Stimulated activated CD8-positive, alpha-beta memory T cell treated with anti-CD3 and anti-CD28 coated beads, Interleukin-2, amount 100 ng/mL, for 48 hours (primary cell): Measurements from ENCODE around the gene GID8.

Experiments used
- DNase-seq, 2 donors: peaks; one replicate each; pipeline ENCODE4 v3.0.0-alpha.2; 2020; ENCODE audit warnings: low read depth in 2 of 2

The GID8 gene

DNA sequence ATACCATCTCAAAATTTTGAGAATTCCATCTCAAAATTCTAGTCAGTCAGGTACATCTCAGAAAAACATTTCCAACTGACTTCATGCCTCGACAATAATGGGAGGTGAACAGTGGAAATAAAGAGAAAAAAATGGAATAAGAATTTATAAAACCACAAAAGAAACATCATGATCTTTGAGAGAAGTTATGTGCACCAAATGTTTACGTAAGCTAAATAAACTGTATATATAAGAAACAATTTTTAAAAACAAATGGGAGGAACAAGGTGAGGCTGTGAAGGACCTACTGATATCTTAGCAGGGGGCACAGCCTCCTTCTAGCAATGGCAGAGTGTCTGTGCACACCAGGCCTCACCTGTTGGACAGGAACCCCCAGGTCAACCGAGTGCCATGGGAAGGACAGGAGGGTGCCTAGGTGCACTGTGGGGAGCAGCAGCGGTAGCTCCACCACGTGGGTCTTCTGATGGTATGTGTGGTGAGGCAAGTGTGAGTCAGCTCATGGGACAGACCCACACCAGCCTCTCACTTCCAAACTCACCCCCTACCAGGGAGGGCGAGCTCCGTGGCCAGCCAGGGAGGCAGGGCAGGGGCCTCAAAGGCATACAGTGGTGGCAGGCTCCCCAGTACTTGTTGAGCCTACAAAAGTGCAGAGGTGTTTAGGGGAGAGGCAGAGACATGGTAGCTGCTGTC lies 34.9 kb upstream of the GID8 start:
- no peak for DNase-seq

DNA sequence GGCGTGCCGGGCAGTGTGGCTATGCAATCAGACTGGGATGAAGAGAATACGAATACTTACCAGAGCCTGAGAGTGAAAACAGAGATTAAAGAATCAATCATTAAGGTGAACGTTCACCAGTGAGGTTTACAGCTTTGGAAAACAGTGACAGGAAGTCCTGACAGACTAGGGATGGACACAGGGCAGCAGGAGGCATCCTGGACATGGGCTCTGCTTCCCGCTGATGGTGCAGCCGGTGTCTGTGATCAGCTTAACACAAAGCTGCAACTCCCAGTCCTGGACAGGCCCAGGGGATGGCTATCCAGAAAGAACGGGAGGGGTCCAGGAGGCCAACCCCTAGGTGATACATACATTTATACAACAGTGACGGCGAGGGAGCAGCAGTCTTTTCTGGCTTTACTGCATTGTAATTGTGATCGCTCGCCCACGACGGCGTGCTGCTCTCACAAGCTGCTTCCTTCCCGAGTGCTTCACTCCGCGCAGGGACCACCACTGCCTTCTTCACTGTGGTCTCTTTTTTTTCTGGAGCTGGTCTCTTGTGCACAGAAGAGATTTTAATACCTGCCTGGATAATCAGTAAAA lies 32.3 kb upstream of the GID8 start:
- DNase-seq, result no peak

DNA sequence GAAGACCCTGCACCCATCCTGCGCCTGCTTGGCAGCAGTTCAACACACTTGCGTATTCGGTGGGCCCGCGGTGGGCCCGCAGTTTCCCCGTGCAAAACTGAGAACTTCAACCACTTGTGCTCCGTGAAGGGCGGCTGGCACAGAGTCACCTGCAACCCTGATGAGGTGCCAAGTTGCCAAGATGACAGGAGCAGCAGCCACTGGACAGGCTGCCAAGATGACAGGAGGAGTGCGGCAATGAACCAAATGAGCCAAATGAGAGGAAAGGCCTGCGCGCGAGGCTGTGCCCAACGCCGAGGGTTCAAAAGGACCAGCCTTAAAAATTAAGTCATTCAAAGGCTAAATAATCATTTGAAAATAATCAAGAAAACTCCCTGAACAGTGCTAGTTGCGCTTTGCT lies 31.7 kb upstream of the GID8 start:
- no peak for DNase-seq

DNA sequence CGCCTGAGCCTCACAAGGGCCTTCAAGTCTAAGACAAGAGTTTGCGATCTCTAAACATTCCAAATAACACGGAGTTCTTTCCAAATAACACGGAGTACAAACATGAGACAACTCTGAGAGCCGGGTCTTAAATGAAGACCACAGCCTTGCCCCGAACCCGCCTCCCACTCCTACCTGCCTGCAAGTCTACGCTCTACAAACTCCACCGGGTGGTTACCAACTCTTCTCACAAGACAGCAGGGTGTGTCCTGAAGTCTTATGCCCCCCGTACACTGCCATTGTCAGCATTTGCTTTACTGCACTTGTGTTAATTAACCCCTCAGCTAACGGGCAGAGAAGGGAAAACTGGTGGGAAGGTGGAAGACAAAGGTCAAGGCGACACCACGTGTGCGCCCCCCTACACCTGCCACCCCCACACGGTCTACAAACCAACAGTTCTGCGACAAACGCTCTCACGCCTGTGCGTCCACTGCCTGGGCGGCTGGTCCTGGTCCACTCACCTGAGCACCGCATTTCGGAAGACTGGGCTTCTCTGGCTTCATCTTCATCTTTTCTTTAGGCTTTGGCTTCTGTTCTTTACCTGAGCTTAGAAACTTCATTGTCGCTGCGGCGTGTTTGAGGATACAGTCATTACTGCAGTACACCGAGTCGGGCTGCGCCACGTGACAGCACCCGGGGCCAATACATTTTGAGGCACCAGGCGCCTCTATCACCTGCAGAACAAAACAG lies 31.1 kb upstream of the GID8 start:
- no peak for DNase-seq

DNA sequence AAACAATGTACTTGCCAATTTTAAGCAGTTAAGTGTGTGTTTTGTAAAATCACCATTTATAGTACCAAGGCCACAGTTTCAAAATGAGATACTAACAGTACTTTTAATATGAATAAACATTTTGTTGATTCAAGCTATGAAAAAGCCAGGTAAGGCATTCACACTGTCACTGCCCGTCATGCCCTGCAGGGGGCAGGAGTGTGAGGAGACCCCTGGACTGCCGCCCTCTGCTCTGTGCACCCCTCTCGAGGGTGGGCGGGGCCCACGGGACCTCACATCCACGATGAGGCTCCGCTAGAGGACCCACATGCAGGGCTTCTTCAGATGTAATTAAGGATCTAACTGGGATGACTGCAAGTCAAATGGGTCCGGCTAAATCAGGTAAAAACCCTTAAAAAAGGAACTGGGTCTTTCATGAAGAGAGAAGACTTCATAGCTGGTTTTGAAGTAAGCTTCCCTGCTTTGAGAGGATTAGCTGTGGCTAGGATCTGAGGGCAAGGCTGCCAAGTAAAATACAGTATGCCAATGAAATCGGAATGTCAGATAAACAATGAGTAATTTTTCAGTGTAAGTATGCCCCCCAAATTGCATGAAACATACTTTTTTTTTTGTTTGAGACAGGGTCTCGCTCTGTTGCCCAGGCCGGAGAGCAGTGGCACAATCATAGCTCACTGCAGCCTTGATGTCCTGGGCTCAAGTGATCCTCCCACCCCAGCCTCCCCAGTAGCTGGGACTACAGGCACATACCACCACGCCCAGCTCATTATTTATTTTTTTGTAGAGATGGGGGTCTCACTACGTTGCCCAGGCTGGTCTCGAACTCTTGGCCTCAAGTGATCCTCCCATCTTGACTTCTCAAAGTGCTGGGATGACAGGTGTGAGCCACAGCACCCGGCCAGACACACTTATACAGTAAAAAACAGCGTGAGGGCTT lies 30.3 kb upstream of the GID8 start:
- no peak for DNase-seq

DNA sequence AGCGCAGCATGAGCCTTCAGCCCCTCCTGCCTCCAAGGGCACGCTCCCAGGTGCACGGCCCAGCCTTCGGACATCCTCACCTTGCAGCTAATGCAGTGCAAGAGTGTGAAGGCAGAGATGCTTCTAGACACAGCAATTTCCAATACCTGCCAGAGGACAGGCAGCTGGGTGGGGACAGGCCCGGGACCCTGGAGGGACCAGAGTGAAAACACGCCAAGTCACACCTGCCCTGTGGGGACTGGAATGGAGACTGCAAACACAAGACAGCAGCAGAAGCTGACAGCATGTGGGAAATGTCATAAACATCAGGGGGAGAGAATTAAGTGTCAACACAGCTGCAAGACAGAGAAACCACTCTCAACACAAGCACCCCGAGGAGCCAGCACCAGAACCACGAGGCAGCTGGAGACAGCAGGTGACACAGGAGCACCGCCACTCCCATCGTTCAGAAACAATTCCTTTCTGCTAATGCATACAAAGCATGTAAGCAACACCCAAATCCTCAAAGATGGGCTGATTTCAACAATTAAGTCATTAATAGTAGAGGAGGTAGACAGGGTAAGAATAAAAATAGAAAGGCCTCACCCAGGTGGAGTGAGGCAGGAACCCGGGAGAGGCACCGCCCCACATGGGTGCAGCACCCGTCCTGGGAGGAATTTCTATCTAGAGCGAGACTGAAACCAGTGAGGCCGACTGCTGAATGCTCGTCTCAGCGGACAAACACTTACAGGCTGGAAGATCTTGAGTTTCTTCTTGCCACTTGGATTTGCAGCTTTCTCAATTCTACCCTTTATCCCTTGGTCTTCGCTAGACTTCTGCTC lies 28.8 kb upstream of the GID8 start:
- no peak for DNase-seq

DNA sequence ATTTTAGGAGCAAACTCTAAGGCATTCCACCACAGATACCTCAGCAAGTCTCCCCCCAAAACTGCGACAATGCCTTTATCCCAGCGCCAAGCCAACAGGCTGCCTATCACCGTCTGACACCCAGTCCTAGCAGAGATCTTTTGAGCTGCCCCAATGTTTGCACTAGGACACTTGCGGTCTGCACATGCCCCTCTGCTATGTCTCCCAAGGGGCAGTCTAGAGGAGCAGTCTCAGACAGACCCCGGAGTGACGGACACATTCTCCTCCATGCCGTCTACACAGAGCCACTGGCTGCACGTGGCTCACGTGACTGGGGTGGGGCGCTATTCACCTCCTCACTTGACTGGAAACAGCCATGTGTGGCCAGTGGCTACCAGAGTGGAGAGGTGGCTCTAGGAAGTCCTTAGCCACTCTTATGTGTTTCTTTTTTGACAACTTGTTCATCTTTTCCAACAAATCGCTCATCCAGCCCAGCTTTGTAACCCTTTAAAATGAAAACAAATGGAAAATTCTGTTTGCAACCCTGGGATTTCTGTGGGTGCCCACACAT lies 27.7 kb upstream of the GID8 start:
- no peak for DNase-seq

DNA sequence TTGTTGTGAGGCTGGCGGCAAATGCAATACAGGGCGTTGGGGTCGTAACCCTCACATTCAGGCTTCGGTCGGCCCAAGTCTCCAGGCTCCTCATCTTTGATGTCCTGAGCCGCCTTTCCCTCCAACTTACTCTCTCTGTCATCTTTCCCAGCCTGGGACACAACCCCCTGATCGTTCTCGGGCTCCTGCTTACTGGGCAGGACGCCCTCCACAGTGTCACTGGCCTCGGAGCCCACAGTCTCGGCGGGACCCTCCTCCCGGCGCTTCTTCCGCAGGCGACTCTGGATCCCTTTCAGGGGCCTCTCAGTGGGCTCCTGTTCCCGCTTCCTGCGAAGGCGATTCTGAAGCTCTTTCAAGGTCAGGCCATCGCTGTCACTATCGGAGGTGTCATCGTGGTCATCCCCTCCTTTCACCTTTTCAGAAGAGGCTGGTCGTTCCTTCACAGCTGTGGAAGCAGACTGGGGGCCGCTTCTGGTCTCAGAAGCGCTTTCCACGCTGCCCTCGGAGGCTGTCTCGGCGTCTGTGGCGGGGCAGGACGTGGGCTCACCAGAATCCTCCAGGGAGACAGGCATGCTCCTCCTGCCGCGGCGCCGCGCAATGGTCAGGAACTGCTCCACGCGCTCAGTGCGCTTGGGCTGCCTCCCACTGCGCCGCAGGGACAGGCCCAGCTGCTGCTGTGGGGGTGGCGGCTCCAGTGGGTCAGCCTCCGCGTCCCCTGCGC lies 27.0 kb upstream of the GID8 start:
- DNase-seq, result no peak

DNA sequence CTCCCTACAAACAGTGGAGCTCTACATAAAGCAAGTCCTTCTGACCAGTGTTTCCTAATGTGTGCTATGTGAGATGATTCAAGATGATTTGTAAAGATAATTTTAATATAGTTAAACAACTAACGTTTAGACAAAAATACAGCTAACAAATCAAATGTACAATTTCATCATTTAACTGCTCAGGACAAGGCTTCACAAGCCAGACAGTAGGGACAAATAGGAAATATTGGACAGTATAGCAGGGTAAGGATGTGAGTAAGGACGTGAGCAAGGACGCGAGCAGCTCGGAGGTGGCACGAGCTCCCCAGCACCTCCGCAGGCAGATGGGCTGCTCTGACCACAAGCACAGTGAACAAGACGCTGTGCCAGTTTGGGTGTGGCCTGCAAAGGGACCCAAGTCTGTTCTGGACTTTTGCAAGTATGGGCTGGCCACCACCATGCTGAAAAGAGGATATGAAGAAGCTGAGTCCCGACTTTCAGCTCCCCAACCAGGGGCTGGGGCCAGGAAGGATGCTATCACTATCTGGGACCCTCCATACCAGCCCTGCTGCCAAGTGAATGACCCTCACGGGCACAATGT lies 26.2 kb upstream of the GID8 start:
- DNase-seq, result no peak

DNA sequence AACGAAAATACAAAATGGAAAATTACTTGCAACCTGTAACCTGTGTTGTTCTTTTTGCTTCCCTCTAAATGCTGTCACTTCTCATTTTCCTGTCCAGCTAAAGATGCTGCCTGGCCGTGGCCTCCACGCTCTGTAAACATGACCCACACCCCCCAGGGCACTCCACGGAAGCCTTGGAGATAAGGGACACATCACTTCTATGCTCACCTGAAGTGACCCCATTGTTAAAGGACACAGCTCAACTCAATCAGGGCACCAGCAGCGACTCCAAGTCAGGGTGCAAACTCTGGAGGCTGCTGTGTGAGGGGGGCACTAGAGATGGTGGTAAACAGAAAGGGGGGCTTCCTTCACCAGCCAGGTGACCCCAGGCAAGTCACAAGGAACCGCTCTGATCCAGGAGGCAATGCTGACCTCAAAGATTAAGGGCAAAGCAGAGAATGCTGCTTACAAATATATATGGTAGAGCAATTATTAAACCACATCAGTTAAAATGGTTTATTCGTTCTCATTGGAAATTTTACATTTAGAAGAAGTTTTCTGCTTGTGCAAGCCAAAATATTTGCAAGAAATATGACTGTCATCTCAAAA lies 24.8 kb upstream of the GID8 start:
- no peak for DNase-seq

DNA sequence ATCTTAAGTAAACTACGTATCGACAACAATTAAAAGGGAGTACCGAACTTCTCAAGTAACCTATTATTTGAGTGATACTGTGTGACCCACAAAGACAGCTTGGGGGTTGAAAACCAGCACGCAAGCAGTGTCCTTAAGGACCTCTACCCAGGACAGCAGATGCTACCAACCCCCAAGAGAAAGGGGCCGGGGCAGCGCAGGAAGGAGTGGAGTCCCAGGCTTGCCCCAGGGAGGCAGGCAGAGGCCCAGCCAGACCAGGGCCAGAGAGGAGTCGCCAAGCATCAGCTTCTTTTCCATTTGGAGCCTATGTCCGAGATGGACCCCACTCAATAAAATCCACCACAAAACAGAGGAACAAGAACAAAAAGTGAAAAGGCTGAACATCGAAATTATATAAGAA lies 23.5 kb upstream of the GID8 start:
- no peak for DNase-seq

DNA sequence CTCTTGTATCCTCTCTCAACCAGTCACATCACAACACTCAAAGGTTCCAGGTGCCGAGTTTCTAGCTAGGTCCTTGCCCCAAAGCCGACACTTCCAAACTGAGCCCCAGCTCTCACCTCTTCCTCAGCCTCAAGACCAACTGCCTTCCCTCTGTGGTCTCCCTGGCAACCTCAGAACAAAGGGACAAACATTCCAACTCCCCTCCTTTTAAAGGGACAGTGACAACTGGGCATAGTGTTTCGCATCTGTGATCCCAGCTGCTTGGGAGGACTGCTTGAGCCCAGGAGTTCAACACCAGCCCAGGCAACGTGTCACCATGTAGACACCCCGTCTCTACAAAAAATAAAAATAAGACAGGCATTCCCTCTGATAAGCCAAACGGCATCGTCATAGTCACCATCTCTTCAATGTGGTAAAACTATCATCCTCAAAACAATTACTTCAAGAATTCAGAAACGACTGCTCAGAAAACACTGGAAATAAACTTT lies 22.9 kb upstream of the GID8 start:
- no peak for DNase-seq

DNA sequence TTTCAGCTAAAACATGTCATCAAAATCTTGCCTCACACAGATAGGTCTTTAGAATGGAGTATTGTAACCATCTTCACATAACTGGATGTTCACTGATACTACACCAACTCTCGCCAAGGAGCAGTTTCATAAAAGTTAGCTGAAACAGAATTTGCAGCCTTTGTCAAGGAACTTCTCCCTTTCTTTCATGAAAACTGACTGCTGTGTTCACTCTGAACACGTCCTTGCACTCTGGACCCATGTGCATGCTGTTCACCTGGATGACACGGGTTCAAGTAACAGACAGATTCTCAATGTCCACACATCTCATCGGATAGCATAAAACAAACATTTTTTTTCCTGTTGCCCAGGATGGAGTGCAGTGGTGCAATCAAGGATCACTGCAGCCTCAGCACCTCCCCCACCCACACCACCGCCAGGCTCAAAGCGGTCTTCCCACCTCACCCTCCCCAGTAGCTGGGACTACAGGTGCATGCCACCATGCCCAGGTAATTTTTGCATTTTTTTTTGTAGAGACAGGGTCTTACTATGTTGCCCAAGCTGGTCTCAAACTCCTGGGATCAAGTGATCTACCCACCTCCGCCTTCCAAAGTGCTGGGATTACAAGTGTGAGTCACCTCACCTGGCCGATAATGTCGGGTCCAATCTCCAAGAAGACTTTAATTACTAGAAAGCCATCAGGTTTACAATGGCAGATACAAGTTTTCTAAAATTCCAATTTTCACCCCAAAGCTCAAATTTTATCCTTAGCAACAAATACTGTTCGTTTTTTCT lies 21.1 kb upstream of the GID8 start:
- DNase-seq, result no peak

DNA sequence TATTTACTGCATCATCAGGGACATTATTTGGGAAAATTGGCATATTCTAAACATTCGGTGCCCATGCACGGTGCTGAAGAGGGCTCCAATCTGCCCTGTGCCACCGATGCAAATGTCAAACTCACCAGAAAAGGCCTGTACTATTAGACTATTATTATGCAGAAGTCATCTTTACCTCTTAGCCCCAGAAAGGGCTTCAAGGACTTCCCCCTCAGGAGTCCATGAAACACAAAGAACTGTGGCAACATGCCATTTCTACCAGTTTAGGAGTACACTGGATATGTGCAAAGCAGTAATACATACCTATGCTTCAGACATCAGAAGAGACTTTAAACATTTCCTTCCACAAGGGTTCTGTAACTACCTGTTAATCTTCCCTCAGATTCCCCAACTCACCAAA lies 20.2 kb upstream of the GID8 start:
- no peak for DNase-seq

DNA sequence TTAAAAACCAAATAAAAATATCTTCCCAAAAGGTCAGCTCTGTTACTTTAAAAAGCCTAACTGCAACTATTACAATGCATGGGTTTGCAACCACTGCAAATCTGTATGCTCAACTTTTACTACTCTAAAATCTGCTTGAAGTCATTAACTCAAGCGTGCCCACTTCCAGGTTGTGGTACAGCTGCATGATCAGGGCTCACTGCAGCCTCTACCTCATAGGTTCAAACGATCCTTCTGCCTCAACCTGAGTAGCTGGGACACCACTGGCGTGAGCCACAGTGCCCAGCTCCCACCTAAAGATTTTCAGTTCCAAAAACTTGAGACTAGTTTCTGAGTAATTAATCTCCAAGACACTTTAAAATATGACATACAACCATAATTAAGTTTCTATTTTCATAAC lies 19.8 kb upstream of the GID8 start:
- DNase-seq, result no peak

DNA sequence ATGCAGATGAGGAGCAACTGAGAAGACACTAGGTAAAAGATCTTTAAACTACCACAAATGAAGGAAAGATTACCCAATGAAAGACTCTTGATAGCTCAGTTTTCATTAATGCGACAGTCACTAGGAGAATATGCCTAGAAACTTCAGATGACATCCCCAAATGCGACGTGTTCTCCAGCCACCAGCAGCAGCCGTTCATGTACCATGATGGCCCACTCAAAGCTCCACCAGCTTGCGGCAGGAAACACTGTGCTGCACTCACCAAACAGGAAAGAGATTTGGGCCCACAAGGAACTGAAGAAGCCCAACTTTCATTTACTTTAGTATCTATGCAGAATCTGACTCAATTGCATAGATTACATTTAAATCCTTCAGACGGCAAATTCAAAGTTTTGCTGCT lies 19.1 kb upstream of the GID8 start:
- no peak for DNase-seq

DNA sequence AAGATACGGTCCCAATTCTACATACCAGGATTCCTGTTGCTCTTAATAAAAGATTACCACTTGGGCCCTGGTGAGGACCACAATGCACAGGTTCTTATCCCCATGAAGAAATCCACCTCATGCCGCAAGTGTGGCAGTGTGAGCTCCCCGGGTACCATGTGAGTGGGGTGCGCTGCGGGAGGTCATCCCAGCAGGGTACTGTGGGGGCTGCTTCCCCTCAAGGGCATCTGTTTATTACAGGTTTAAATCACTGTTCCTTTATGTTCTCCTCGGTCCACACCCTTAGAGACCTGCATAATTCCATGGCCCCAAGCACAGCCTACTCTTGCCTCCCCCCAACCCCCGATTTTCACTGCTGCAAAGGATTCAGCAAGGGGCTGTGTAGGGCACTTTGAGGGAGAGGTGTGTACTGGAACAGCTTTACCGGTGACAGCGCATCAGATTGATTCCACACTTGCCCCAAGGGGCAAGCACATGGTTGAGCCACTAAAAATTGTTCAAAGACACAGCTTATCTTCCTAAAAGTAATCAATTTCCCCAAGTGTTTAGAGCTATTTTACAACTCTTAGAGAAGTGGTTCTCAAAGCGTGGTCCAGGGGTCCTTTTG lies 17.8 kb upstream of the GID8 start:
- DNase-seq, result no peak

DNA sequence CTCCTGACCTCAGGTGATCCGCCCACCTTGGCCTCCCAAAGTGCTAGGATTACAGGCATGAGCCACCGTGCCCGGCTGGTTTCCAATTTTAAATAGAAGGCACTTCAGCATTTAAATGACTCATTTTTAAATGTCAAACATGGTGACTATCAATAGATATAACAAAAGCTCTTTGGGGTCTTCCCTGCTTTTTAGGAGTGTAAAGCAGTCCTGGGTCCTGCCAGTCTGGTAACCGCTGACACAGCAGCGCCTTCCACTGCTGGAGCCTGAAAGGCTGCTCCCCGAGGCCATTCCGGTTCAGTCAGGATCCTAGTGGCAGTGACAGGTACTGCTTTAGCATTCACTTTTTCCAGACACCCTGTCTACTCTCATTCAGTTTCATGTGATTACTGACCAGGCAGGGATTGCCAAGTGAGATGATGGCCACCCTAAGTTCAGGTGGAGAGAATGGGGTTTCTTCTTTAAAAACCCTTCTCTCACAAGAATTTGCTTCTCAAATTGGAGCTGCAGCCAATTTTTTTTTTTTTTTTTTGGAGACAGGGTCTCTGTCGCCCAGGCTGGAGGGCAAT lies 16.7 kb upstream of the GID8 start:
- peak in 1 of 2 donors; percentile 48 for DNase-seq
